Subcutaneous abdominal adipose tissue (tissue), 5 donors: Measurements from ENCODE around the gene GLB1L.

ENCODE experiments used
- H3K27ac ChIP-seq: one replicate; pipeline ENCODE4 v1.7.0; 2013; ENCODE audit warnings: low read depth, mild to moderate bottlenecking, inconsistent platforms, low read length, moderate library complexity
- H3K27me3 ChIP-seq, 5 donors: one replicate each; pipeline ENCODE4 v1.7.0; 2013; ENCODE audit warnings: low read length in 5 of 5, inconsistent platforms in 1 of 5; ENCODE audit not compliant: control insufficient read depth in 5 of 5, insufficient read depth in 4 of 5
- H3K36me3 ChIP-seq, 5 donors: one replicate each; pipeline ENCODE4 v1.7.0; 2013; ENCODE audit warnings: low read length in 5 of 5; ENCODE audit not compliant: control insufficient read depth in 5 of 5, insufficient read depth in 5 of 5
- H3K4me1 ChIP-seq, 5 donors: one replicate each; pipeline ENCODE4 v1.7.0; 2013; ENCODE audit warnings: low read length in 5 of 5, mild to moderate bottlenecking in 3 of 5, moderate library complexity in 1 of 5; ENCODE audit not compliant: control insufficient read depth in 5 of 5, insufficient read depth in 5 of 5
- H3K4me3 ChIP-seq, 5 donors: one replicate each; pipeline ENCODE4 v1.7.0; 2013; ENCODE audit warnings: low read length in 5 of 5, low read depth in 1 of 5
- H3K9ac ChIP-seq, 5 donors: one replicate each; pipeline ENCODE4 v1.7.0; 2013; ENCODE audit warnings: low read length in 5 of 5, mild to moderate bottlenecking in 4 of 5, moderate library complexity in 3 of 5
- H3K9me3 ChIP-seq, 5 donors: one replicate each; pipeline ENCODE4 v1.7.0; 2013; ENCODE audit warnings: low read length in 5 of 5; ENCODE audit not compliant: control insufficient read depth in 5 of 5
- donor health status: healthy.
- donor health status: healthy.
- donor health status: healthy.
- donor health status: healthy.
- donor health status: healthy.

The GLB1L gene

DNA sequence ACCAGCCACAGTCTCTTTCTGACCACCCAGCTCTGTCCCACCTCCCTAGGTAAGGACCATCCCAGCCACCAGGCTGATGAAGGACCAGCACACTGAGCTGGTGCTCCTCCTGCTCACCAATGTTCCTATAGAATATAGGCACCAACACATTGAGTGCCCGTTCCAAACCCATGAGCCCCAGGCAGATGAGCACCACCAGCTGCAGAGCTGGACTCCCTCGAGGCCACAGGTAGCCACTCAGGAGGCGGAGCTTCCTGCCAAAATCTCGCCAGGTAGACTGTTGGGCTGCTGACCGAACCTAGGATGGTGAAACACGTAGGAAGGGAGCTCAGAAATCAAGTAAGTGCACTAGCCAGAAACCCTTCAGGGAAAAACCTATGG lies 28.7 kb downstream of the GLB1L start:
- Histone ChIP-seq H3K36me3 (peaks cover 4 to 60% (median 53%) of the 10 kb centered on the region in 5 donors), H3K9ac (peak overlapping the region in 1 of 5 donors; percentile 20), H3K4me1 (peaks cover 2 to 38% (median 34%) of the 10 kb centered on the region in 5 donors), H3K27ac (no peak overlapping the region), H3K27me3 (no peaks in the 10 kb centered on the region), H3K9me3 (no peaks in the 10 kb centered on the region), H3K4me3 (no peak overlapping the region)

DNA sequence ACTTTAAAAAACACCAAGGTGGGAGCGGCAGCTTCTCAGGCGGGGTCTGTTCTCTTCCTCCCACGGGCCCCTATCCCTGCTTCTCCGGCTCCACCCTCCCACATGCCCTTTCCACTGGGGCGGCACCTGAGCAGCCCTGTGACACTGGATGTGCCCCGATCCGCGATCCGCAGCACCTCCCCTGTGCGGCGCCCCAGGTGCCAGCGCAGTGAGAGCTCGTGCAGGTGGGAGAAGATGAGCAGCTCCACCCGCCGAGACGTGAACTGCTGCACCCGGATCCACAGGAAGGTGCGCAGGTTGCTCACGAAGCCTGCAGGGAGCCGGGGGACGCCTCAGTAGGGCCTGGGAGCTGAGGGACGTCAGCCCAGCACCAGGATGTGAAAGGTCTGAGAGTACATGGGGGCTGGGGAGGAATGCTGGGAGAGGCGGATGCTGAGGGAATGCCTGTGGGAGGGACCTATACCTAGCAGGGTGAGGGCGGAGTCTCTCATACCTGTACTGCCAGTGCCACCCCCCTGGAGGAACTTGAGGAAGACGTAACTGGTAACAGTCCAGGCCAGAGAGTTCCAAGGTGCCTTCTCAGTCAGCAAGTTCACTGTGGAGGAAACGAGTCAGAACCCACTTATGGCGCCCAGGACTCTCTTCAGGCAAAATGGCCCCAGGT lies 29.2 kb downstream of the GLB1L start:
- Histone ChIP-seq H3K27me3 (no peaks in the 10 kb centered on the region), H3K9me3 (no peaks in the 10 kb centered on the region), H3K27ac (no peak overlapping the region), H3K36me3 (peaks cover 0 to 57% (median 49%) of the 10 kb centered on the region in 5 donors), H3K9ac (no peak overlapping the region), H3K4me3 (no peak overlapping the region), H3K4me1 (peaks cover 2 to 38% (median 37%) of the 10 kb centered on the region in 5 donors)

DNA sequence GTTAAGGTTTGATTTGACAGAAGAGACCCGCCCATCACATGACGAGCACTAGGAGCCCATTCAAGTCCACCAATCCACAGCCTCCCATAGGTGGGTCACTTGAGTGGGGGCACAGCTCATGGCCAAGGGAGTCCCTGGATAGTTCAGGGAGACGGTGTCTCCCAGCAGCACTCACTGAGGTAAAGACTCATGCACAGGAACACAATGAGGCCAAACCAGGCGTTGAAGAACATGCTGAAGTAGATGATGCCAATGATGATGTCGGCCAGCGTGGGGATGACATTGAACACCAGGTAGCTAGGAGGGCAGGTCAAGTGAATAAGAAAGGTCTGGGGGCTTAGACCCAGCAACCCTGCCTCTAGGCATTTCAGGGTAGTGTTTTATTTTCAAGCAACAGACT lies 30.5 kb downstream of the GLB1L start:
- H3K4me1 ChIP-seq: peaks cover 2 to 37% (median 34%) of the 10 kb centered on the region in 5 donors
- no peak overlapping the region for H3K27ac ChIP-seq
- H3K36me3 ChIP-seq: peaks cover 0 to 57% (median 48%) of the 10 kb centered on the region in 5 donors
- H3K27me3 ChIP-seq: no peaks in the 10 kb centered on the region
- no peak overlapping the region for H3K4me3 ChIP-seq
- H3K9ac ChIP-seq: no peak overlapping the region
- H3K9me3 ChIP-seq: no peaks in the 10 kb centered on the region

DNA sequence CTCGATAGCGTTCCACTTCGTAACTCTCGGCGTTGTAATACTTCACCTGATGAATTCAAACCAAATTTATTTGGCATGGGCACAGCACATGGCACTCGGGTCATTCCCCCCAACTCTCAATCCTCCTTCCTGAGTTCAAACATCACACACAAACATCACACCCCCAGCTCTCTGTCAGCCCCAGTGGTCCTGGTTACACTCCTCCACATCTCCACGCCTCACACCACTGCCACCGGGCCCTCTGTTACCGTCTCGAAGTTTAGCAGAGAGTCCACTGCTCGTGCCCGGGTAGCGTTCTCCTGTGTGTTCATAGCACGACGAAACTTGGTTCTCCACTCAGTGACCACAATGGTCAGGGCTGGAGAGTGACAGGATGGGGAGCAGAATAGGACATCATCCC lies 31.1 kb downstream of the GLB1L start:
- Histone ChIP-seq H3K27ac (no peak overlapping the region), H3K36me3 (peaks cover 0 to 61% (median 53%) of the 10 kb centered on the region in 5 donors), H3K4me3 (no peak overlapping the region), H3K9me3 (no peaks in the 10 kb centered on the region), H3K4me1 (peaks cover 0 to 32% (median 28%) of the 10 kb centered on the region in 5 donors), H3K27me3 (no peaks in the 10 kb centered on the region), H3K9ac (no peak overlapping the region)

DNA sequence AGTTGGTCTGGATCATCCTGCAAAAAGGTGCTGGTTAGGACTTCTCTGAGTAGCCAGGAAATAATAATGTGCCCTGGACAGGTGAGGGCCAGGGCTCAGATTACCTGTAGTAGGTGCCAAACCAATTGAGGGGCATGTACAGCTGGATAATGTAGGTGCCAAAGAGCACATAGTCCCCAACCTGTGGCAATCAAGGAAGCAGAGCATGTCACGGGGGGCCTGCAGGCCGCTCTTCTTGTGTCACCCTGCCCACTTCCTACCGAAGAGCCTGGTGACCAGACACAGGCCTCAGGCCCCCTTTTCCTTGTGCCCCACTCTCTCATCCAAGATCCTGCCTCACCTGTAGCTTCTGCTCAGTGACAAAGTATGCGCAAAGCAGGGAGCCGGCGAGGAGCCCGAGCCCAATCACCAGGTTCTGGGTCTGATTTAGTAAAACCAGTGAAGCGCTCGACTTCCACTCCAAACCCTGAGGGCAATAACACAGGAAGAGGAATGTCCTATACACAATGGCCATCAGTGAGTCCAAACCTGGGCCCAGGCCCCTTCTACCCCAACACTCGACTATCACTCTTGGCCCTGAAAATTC lies 31.7 kb downstream of the GLB1L start:
- H3K36me3 ChIP-seq: peaks cover 0 to 67% (median 59%) of the 10 kb centered on the region in 5 donors
- H3K4me3 ChIP-seq: no peak overlapping the region
- H3K27me3 ChIP-seq: no peaks in the 10 kb centered on the region
- no peak overlapping the region for H3K27ac ChIP-seq
- H3K9ac ChIP-seq: no peak overlapping the region
- peaks cover 0 to 27% (median 23%) of the 10 kb centered on the region in 5 donors for H3K4me1 ChIP-seq
- H3K9me3 ChIP-seq: no peaks in the 10 kb centered on the region

DNA sequence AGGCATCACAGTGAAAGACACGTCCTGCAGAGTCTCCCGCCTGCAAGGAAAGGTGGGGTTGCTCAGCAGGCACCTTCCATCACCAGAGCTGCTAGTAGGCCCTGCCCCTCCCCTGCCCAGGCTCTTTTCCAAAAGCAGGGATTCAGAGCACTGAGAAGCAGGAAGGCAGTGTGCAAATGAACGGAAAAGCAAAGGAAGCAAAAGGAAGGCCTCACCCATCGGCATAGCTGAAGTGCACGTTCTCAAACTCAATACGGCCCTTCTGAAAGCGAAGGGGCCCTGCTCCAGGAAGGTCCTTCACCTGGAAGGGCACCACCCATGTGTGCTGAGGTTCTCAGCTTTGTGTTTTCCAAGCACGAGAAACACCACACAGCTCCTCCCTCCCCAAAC lies 32.2 kb downstream of the GLB1L start:
- H3K36me3 ChIP-seq: peaks cover 0 to 72% (median 64%) of the 10 kb centered on the region in 5 donors
- no peak overlapping the region for H3K27ac ChIP-seq
- no peaks in the 10 kb centered on the region for H3K27me3 ChIP-seq
- H3K9ac ChIP-seq: no peak overlapping the region
- H3K4me1 ChIP-seq: peaks cover 0 to 24% (median 22%) of the 10 kb centered on the region in 5 donors
- no peak overlapping the region for H3K4me3 ChIP-seq
- H3K9me3 ChIP-seq: no peaks in the 10 kb centered on the region

DNA sequence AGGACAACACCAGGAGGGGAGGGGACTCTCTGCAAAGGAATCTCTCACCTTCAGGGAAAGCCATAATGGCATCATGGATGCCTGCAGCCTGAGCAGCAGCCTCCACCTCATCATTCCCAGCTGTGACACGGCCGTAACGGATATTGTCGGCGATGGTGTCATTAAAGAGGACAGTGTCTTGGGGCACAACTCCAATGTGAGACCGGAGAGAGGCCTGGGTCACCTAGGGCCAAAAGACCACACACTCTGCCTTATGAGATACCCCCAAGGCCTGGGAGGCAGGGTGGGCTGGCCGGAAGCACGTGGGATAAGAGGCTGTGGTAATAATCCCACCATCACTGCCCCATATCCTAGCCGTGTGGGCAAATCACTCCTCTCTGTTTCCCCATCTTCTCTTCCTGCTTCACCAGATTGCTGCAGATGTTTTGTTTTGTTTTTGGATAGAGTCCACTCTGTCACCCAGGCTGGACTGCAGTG lies 34.3 kb downstream of the GLB1L start:
- Histone ChIP-seq H3K4me3 (no peak overlapping the region), H3K9me3 (no peaks in the 10 kb centered on the region), H3K27ac (no peak overlapping the region), H3K27me3 (no peaks in the 10 kb centered on the region), H3K4me1 (peaks cover 9 to 21% (median 20%) of the 10 kb centered on the region in 5 donors), H3K9ac (no peak overlapping the region), H3K36me3 (peaks cover 0 to 72% (median 61%) of the 10 kb centered on the region in 5 donors)

DNA sequence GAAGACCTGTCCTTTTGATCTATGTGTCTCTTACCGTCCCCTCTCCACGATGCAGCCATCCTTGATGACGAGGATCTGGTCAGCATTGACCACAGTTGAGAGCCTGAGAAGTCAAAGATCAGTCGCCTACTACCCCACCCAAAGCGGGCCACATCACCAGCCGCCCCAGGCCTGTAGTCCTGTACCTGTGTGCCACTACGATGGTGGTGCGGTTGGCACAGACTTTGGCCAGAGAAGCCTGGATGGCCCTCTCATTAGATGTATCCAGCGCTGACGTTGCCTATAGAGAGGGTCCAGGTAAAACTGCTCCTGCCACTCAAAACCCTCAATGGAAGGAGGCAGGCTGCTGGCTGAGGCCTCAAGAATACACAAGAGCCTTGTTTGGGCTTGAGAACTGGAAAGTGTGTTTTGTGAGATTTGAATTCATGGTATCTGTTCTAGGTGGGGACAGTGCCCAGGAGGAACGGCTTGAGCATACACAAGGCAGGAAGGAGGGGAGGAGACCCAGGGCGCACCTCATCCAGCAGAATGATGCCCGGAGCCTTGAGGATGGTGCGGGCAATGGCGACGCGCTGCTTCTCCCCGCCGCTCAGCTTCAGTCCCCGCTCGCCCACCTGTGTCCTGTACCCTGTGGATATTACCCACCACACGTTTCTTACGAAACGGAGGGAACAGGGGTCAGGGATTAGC lies 34.9 kb downstream of the GLB1L start:
- Histone ChIP-seq H3K4me1 (peaks cover 9 to 23% (median 22%) of the 10 kb centered on the region in 5 donors), H3K4me3 (no peak overlapping the region), H3K27me3 (no peaks in the 10 kb centered on the region), H3K9ac (no peak overlapping the region), H3K27ac (no peak overlapping the region), H3K36me3 (peaks cover 0 to 66% (median 60%) of the 10 kb centered on the region in 5 donors), H3K9me3 (no peaks in the 10 kb centered on the region)

DNA sequence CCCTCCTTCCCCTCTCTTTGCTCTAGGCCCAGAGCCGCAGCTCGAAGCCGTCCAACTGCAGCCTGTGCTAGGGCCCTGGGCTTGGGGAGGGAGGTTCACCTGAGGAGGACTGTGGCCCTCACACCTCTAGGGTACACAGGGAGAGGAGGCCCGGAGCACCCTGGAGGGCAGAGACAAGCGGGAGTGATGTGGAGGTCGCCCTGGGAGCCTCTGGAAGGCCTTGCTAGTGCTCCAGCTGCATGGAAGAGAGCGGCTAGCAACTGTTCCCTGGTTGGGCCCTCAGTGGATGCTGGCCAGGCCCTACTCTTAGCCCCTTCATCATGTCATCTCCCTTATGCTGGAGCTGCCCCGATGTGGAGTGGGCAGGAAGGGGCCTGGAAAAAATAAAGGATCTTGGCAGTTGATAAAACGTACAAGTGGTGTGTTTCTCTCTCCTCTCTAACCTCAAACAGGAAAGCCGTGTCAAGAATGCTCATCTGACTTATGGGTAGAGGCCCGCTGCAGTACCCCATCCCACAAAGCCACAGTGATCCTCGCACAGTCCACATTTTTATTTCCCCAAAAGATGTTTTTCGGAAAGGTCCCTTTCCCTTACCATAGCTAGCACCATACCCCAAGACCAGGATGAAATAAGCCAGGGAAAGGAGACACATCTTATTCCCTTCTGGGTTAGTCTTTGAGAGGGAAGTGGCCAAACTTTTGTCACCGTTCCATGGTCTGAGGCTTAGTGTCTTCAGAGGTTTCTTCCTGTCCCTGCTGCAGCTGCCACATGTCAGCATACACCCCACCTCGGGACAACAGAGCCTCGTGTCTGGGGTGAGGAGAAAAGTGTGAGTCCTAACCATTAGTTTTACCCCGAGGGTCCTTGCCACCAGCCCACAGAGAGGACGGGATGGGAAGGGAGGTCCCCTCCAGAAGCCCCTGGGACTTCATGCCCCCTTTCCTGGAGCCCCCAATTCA lies 35.7 kb downstream of the GLB1L start:
- peaks cover 0 to 58% (median 54%) of the 10 kb centered on the region in 5 donors for H3K36me3 ChIP-seq
- H3K4me1 ChIP-seq: peaks cover 9 to 23% (median 22%) of the 10 kb centered on the region in 5 donors
- peak overlapping the region in 1 of 5 donors; percentile 19 for H3K9ac ChIP-seq
- no peak overlapping the region for H3K4me3 ChIP-seq
- H3K27me3 ChIP-seq: no peaks in the 10 kb centered on the region
- no peaks in the 10 kb centered on the region for H3K9me3 ChIP-seq
- H3K27ac ChIP-seq: no peak overlapping the region
